ENCODE measurements around the gene RNF157. TPM values are rescaled to one million over a fixed set of nuclear protein-coding genes. Genes with fewer than 3 reads are reported as not detected.

RNF157 gene
- total and polyA plus RNA-seq, 10 of the 15 experiments (the other 5 are each of a cell fraction or from before 2014, with no cell fraction given): 1.4 to 15.9 (median 9.6) TPM

DNA sequence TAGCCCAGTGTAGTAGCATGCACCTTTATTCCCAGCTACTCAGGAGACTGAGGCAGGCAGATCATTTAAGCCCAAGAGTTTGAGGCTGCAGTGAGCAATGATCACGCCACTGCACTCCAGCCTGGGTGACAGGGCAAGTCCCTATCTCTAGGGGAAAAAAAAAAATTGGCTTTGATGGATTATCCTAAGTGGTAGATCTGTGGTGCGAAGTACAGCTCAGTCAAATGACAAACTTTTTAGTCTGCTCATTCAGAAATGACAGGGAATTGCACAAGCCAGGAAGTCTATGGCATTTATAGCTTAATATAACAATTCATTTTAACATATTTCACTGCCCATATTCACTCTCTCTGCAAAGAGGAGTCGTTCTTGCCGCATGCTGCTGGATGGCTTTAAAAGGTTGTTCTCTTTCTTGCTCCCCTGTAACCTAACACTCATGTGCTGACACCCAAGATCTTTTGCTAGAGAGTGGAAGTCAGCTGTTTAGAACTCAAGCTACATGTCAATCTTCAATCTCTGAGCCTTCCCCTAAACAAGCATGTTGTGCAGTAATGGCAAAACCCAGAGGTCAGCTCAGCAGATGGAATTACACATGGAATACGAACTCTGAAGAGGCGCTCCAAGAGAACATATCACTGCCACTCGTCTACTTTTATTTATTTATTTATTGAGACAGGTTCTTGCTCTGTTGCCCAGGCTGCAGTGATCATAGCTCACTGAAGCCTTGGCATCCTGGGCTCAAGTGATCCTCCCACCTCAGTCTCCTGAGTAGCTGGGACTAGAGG, 32.8 kb downstream of the RNF157 start:
- no peak for ATAC-seq
- in situ Hi-C loops (cut with MboI): no loop called here
- whole genome bisulfite sequencing (ENCODE audit: insufficient coverage, insufficient replicate concordance, low lambda C conversion rate, missing lambda C conversion rate): 87% methylated on average over 7 of the region's 7 CpGs
- no peak for DNase-seq (ENCODE audit: low read depth, low spot score)
- Histone ChIP-seq H3K79me2 (ENCODE audit: control insufficient read depth, insufficient read depth, low read length) (no peaks in the 10 kb centered on the region), H3K36me3 (ENCODE audit: control insufficient read depth in 2 of 2, insufficient read depth in 2 of 2, low read length in 1 of 2) (no peaks in the 10 kb centered on the region), H3K27me3 (replicated peaks in 1 of 2; ENCODE audit: control insufficient read depth in 2 of 2, insufficient read depth in 2 of 2, low read length in 1 of 2) (no peaks in the 10 kb centered on the region), H3K9me3 (replicated peaks; ENCODE audit: control insufficient read depth, insufficient read depth, low read length) (no peaks in the 10 kb centered on the region), H3K9ac (ENCODE audit: control insufficient read depth, insufficient read depth, low read length) (no peak overlapping the region), H3K4me3 (no peak overlapping the region), H3K4me2 (ENCODE audit: control insufficient read depth, insufficient read depth) (no peak overlapping the region), H2AFZ (ENCODE audit: control insufficient read depth, low read depth, low read length) (no peak overlapping the region), H3K4me1 (ENCODE audit: control insufficient read depth, insufficient read depth, low read length) (peaks cover 17% of the 10 kb centered on the region), H3K27ac (ENCODE audit: control insufficient read depth, insufficient read depth) (peak overlapping the region; percentile 51), H4K20me1 (ENCODE audit: control insufficient read depth, insufficient read depth) (no peaks in the 10 kb centered on the region)
- no TSS peak for BruUV-seq (replicated peaks)
- ChIA-PET SMC1A (ENCODE audit: uncharacterized antibody, unreplicated experiment) (interaction anchor here (0.8 to 4.4 kb wide), 22 partner anchors 8 to 72 kb away, joined by 3 to 25 read pairs (median 4); partner anchors contain the start of gene UBALD2), CTCF (interaction anchor here (0.5 to 2.5 kb wide), 10 partner anchors 9 to 191 kb away, joined by 3 to 10 read pairs (median 4); no protein-coding TSS in a partner anchor), POLR2A (interaction anchor here (0.5 to 3.5 kb wide), 9 partner anchors 10 to 61 kb away, joined by 3 to 26 read pairs (median 4); no protein-coding TSS in a partner anchor), RAD21 (ENCODE audit: unreplicated experiment) (interaction anchor here (1.1 to 3.5 kb wide), 4 partner anchors 15 to 56 kb away, joined by 3 to 12 read pairs (median 4); no protein-coding TSS in a partner anchor)
- intact Hi-C loops (cut with micrococcal nuclease; ENCODE audit: unreplicated experiment): no loop called here
- no peak for FAIRE-seq
- TF ChIP-seq SIN3A (IDR thresholded peaks at IDR 0.05; ENCODE audit: low read depth, low read length) (no peak), RELB (IDR thresholded peaks at IDR 0.05; ENCODE audit: low read depth) (no peak), E4F1 (IDR thresholded peaks at IDR 0.05; ENCODE audit: borderline replicate concordance, partially characterized antibody) (no peak), RB1 (IDR thresholded peaks at IDR 0.05; ENCODE audit: borderline replicate concordance) (no peak), SRF (IDR thresholded peaks at IDR 0.05; ENCODE audit: low read depth in 2 of 2, low read length in 2 of 2) (no peak), CHD4 (IDR thresholded peaks at IDR 0.05) (no peak), HDAC2 (IDR thresholded peaks at IDR 0.05) (no peak)
- TF ChIP-seq, protein P1, sequence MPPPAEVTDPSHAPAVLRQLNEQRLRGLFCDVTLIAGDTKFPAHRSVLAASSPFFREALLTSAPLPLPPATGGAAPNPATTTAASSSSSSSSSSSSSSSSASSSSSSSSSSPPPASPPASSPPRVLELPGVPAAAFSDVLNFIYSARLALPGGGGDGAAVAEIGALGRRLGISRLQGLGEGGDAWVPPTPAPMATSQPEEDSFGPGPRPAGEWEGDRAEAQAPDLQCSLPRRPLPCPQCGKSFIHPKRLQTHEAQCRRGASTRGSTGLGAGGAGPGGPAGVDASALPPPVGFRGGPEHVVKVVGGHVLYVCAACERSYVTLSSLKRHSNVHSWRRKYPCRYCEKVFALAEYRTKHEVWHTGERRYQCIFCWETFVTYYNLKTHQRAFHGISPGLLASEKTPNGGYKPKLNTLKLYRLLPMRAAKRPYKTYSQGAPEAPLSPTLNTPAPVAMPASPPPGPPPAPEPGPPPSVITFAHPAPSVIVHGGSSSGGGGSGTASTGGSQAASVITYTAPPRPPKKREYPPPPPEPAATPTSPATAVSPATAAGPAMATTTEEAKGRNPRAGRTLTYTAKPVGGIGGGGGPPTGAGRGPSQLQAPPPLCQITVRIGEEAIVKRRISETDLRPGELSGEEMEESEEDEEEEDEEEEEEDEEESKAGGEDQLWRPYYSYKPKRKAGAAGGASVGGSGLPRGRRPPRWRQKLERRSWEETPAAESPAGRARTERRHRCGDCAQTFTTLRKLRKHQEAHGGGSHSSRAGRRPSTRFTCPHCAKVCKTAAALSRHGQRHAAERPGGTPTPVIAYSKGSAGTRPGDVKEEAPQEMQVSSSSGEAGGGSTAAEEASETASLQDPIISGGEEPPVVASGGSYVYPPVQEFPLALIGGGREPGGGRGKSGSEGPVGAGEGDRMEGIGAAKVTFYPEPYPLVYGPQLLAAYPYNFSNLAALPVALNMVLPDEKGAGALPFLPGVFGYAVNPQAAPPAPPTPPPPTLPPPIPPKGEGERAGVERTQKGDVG (CRISPR knock-in tag; IDR thresholded peaks at IDR 0.05): no peak
- TF ChIP-seq, protein P2, sequence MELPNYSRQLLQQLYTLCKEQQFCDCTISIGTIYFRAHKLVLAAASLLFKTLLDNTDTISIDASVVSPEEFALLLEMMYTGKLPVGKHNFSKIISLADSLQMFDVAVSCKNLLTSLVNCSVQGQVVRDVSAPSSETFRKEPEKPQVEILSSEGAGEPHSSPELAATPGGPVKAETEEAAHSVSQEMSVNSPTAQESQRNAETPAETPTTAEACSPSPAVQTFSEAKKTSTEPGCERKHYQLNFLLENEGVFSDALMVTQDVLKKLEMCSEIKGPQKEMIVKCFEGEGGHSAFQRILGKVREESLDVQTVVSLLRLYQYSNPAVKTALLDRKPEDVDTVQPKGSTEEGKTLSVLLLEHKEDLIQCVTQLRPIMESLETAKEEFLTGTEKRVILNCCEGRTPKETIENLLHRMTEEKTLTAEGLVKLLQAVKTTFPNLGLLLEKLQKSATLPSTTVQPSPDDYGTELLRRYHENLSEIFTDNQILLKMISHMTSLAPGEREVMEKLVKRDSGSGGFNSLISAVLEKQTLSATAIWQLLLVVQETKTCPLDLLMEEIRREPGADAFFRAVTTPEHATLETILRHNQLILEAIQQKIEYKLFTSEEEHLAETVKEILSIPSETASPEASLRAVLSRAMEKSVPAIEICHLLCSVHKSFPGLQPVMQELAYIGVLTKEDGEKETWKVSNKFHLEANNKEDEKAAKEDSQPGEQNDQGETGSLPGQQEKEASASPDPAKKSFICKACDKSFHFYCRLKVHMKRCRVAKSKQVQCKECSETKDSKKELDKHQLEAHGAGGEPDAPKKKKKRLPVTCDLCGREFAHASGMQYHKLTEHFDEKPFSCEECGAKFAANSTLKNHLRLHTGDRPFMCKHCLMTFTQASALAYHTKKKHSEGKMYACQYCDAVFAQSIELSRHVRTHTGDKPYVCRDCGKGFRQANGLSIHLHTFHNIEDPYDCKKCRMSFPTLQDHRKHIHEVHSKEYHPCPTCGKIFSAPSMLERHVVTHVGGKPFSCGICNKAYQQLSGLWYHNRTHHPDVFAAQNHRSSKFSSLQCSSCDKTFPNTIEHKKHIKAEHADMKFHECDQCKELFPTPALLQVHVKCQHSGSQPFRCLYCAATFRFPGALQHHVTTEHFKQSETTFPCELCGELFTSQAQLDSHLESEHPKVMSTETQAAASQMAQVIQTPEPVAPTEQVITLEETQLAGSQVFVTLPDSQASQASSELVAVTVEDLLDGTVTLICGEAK (IDR thresholded peaks at IDR 0.05; ENCODE audit: borderline replicate concordance): no peak

Measured in GM12878 (cell line).